ENCODE measurements around the gene OR4N2.

DNA sequence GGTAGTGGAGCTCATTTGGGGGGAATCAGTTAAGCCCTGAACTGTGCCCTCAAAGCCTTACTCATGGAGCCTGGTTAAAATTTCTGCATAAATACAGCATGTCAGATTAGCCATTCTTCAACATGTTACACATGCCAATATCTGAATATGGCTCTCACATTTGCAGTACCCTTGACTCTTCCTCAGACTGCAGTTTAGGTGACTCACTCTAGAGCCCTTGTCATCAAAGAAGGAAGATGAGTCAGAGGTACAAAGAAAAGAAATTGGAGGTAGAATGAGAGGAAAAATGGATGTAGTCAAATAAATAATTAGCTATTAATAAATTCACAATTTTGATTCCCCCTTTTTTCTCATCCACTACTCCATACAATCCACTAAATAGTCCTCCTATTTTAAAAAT, 47.8 kb downstream of the OR4N2 start:
- TF ChIP-seq, protein P1, sequence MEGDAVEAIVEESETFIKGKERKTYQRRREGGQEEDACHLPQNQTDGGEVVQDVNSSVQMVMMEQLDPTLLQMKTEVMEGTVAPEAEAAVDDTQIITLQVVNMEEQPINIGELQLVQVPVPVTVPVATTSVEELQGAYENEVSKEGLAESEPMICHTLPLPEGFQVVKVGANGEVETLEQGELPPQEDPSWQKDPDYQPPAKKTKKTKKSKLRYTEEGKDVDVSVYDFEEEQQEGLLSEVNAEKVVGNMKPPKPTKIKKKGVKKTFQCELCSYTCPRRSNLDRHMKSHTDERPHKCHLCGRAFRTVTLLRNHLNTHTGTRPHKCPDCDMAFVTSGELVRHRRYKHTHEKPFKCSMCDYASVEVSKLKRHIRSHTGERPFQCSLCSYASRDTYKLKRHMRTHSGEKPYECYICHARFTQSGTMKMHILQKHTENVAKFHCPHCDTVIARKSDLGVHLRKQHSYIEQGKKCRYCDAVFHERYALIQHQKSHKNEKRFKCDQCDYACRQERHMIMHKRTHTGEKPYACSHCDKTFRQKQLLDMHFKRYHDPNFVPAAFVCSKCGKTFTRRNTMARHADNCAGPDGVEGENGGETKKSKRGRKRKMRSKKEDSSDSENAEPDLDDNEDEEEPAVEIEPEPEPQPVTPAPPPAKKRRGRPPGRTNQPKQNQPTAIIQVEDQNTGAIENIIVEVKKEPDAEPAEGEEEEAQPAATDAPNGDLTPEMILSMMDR (IDR thresholded peaks at IDR 0.05) = no peak
- TF ChIP-seq ZFX (IDR thresholded peaks at IDR 0.05; ENCODE audit: borderline replicate concordance) = no peak
